ENCODE measurements around the gene KSR2. TPM values are rescaled to one million over a fixed set of nuclear protein-coding genes. Genes with fewer than 3 reads are reported as not detected.

Gene KSR2
- total RNA-seq, 1 experiment from 2014 or later = 0.15 TPM

- H3K36me3 ChIP-seq (ENCODE audit: control insufficient read depth, insufficient read depth, low read length) = no peaks in the 10 kb centered on the region
- no TSS peak for BruUV-seq (replicated peaks)
- no peaks in the 10 kb centered on the region for H3K4me1 ChIP-seq (ENCODE audit: control insufficient read depth, insufficient read depth, low read length)
- TF ChIP-seq POLR2AphosphoS5 (IDR thresholded peaks at IDR 0.05; ENCODE audit: low read depth, low read length) (no peak), TCF7L2 (IDR thresholded peaks at IDR 0.05; ENCODE audit: low read depth, low read length) (no peak), REST (IDR thresholded peaks at IDR 0.05; ENCODE audit: insufficient read depth in 1 of 2, low read depth in 2 of 2, low read length in 1 of 2) (no peak), SIN3A (IDR thresholded peaks at IDR 0.05; ENCODE audit: borderline replicate concordance, insufficient read depth, low read depth, low read length) (no peak)
- TF ChIP-seq, protein P1, sequence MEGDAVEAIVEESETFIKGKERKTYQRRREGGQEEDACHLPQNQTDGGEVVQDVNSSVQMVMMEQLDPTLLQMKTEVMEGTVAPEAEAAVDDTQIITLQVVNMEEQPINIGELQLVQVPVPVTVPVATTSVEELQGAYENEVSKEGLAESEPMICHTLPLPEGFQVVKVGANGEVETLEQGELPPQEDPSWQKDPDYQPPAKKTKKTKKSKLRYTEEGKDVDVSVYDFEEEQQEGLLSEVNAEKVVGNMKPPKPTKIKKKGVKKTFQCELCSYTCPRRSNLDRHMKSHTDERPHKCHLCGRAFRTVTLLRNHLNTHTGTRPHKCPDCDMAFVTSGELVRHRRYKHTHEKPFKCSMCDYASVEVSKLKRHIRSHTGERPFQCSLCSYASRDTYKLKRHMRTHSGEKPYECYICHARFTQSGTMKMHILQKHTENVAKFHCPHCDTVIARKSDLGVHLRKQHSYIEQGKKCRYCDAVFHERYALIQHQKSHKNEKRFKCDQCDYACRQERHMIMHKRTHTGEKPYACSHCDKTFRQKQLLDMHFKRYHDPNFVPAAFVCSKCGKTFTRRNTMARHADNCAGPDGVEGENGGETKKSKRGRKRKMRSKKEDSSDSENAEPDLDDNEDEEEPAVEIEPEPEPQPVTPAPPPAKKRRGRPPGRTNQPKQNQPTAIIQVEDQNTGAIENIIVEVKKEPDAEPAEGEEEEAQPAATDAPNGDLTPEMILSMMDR (IDR thresholded peaks at IDR 0.05) = no peak
- no peak for ATAC-seq
- POLR2A ChIA-PET = no interaction called here
- in situ Hi-C loops (cut with HindIII; ENCODE audit: low pct_unique_long_range_greater_than_20kb, low sequenced_read_pairs) (no loop called here), intact Hi-C loops (cut with micrococcal nuclease; ENCODE audit: unreplicated experiment) (no loop called here)
- no peaks in the 10 kb centered on the region for H3K9me3 ChIP-seq (ENCODE audit: control insufficient read depth, insufficient read depth, low read depth, low read length)
- no peak overlapping the region for H3K4me3 ChIP-seq (ENCODE audit: low read depth in 2 of 2, low read length in 2 of 2)
- peaks cover 3% of the 10 kb centered on the region; the same call in 1 of the 2 replicates for H3K27me3 ChIP-seq (ENCODE audit: control insufficient read depth, insufficient read depth, low read length)
- no peak overlapping the region for H3K27ac ChIP-seq (ENCODE audit: low read length)
- no peak for DNase-seq (ENCODE audit: low read depth, low spot score)
- CTCF ChIA-PET = no interaction called here
These were observed 178.6 kb downstream of the KSR2 start for GRCh38 chr12:117790198-117790597.

DNA sequence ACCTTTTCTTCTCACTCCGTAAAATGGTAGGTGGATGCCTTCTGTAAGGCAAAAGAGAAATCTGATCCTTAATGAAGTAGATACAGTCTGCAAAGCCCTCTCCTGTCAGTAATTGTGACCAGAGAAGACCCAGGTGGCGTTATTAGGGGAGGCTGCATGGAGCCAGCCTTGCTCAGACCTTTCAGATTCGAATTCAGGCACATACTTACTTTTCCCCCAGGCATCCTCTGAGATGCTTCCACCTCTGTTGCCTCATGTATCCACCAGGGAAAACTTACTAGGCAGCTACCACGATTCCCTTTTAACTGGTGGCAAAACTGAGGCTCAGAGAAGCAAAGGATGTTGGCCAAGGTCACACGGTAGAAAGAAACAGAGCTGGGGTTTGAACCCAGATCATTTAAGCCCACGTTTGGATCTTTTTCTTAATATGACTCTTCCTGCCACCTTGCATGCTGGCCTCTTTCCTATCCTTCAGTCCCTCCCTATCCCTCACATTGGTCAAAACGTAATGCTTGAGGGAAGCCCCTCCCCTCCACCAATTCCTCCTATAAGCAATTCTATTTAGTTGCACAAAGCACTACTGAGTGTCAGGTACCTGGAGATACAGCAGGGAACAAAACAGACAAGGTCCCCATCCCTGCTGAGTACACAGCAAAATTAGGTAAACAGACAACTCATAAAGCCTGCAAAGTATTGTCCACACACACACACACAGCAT lies 179.4 kb downstream of the KSR2 start:
- Histone ChIP-seq H3K36me3 (ENCODE audit: control insufficient read depth, insufficient read depth, low read length) (no peaks in the 10 kb centered on the region), H3K27ac (ENCODE audit: low read length) (no peak overlapping the region), H3K9me3 (ENCODE audit: control insufficient read depth, insufficient read depth, low read depth, low read length) (no peaks in the 10 kb centered on the region), H3K4me3 (ENCODE audit: low read depth in 2 of 2, low read length in 2 of 2) (no peak overlapping the region), H3K4me1 (ENCODE audit: control insufficient read depth, insufficient read depth, low read length) (no peaks in the 10 kb centered on the region), H3K27me3 (ENCODE audit: control insufficient read depth, insufficient read depth, low read length) (peaks cover 3% of the 10 kb centered on the region; the same call in 1 of the 2 replicates)
- ChIA-PET POLR2A (no interaction called here), CTCF (no interaction called here)
- TF ChIP-seq REST (IDR thresholded peaks at IDR 0.05; ENCODE audit: insufficient read depth in 1 of 2, low read depth in 2 of 2, low read length in 1 of 2) = no peak
- no peak for TF ChIP-seq TCF7L2 (IDR thresholded peaks at IDR 0.05; ENCODE audit: low read depth, low read length)
- TF ChIP-seq POLR2AphosphoS5 (IDR thresholded peaks at IDR 0.05; ENCODE audit: low read depth, low read length) = no peak
- no peak for TF ChIP-seq SIN3A (IDR thresholded peaks at IDR 0.05; ENCODE audit: borderline replicate concordance, insufficient read depth, low read depth, low read length)
- TF ChIP-seq, protein P1 (IDR thresholded peaks at IDR 0.05) = no peak
- in situ Hi-C loops (cut with HindIII; ENCODE audit: low pct_unique_long_range_greater_than_20kb, low sequenced_read_pairs) = no loop called here
- ATAC-seq (no peak), DNase-seq (ENCODE audit: low read depth, low spot score) (no peak)
- no TSS peak for BruUV-seq (replicated peaks)
- intact Hi-C loops (cut with micrococcal nuclease; ENCODE audit: unreplicated experiment) = no loop called here
